GM23338 (cell line): ENCODE results near the gene RDH5. TPM values are rescaled to one million over a fixed set of nuclear protein-coding genes. Genes with fewer than 3 reads are reported as not detected.

ENCODE experiments used
- ATAC-seq: fragments of 200-7000 bp; cut with Tn5 transposase; 3 replicates; pipeline ENCODE4 v1.9.1; 2020
- DNase-seq: peaks from one replicate; pipeline ENCODE4 v3.0.0-alpha.2; 2015; ENCODE audit warnings: low spot score
- H2AFZ ChIP-seq: fragments of 200-600 bp; sonication (generic); 2 replicates; pipeline ENCODE4 v1.8.0; 2016; ENCODE audit warnings: antibody characterized with exemption, mild to moderate bottlenecking, moderate library complexity
- H3F3A ChIP-seq: fragments of 200-600 bp; sonication (generic); replicated peaks from 2 replicates; pipeline ENCODE4 v1.8.0; 2017; ENCODE audit warnings: antibody characterized with exemption, mixed run types, low read depth
- H3K27ac ChIP-seq: fragments of 200-600 bp; sonication (generic); 2 replicates; pipeline ENCODE4 v1.6.1; 2016; ENCODE audit warnings: low read depth
- H3K27me3 ChIP-seq: fragments of 200-600 bp; sonication (generic); 2 replicates; pipeline ENCODE4 v1.8.0; 2016; ENCODE audit warnings: mild to moderate bottlenecking, mixed run types, moderate library complexity; ENCODE audit not compliant: insufficient read depth
- H3K36me3 ChIP-seq: fragments of 200-600 bp; sonication (generic); 2 replicates; pipeline ENCODE4 v1.8.0; 2016; ENCODE audit warnings: mild to moderate bottlenecking; ENCODE audit not compliant: insufficient read depth
- H3K4me1 ChIP-seq: fragments of 200-600 bp; sonication (generic); 2 replicates; pipeline ENCODE4 v1.8.0; 2016; ENCODE audit warnings: mild to moderate bottlenecking, moderate library complexity; ENCODE audit not compliant: insufficient read depth
- H3K4me2 ChIP-seq: fragments of 200-600 bp; sonication (generic); 2 replicates; pipeline ENCODE4 v1.7.1; 2017; ENCODE audit warnings: mixed run types
- H3K4me3 ChIP-seq: fragments of 200-600 bp; sonication (generic); 2 replicates; pipeline ENCODE4 v1.6.1; 2016; ENCODE audit warnings: mixed run types
- H3K79me2 ChIP-seq: fragments of 200-600 bp; sonication (generic); replicated peaks from 2 replicates; pipeline ENCODE4 v1.8.0; 2017; ENCODE audit warnings: mild to moderate bottlenecking; ENCODE audit not compliant: insufficient read depth
- H3K9me2 ChIP-seq: fragments of 200-600 bp; sonication (generic); 2 replicates; pipeline ENCODE4 v1.8.0; 2017; ENCODE audit not compliant: insufficient read depth
- H4K20me1 ChIP-seq: fragments of 200-600 bp; sonication (generic); replicated peaks from 2 replicates; pipeline ENCODE4 v1.8.0; 2017; ENCODE audit warnings: mild to moderate bottlenecking; ENCODE audit not compliant: insufficient read depth
- H3K27ac Mint-ChIP-seq: 2 replicates; pipeline ENCODE4 v1.8.0; 2020; ENCODE audit warnings: inconsistent platforms, mild to moderate bottlenecking, moderate library complexity, mixed read lengths
- H3K27me3 Mint-ChIP-seq: 3 replicates; pipeline ENCODE4 v1.8.0; 2022; ENCODE audit warnings: low read depth, mild to moderate bottlenecking, moderate library complexity, mixed read lengths, inconsistent platforms; ENCODE audit not compliant: insufficient read depth, poor library complexity
- H3K36me3 Mint-ChIP-seq: 3 replicates; pipeline ENCODE4 v1.8.0; 2021; ENCODE audit warnings: low read depth, mild to moderate bottlenecking, inconsistent platforms, moderate library complexity, mixed read lengths
- H3K4me1 Mint-ChIP-seq: 3 replicates; pipeline ENCODE4 v1.8.0; 2020; ENCODE audit warnings: mild to moderate bottlenecking, inconsistent platforms, mixed read lengths
- H3K4me3 Mint-ChIP-seq: 3 replicates; pipeline ENCODE4 v1.8.0; 2021; ENCODE audit warnings: moderate library complexity, mild to moderate bottlenecking, inconsistent platforms, mixed read lengths
- H3K9me3 Mint-ChIP-seq: 3 replicates; pipeline ENCODE4 v1.8.0; 2020; ENCODE audit warnings: moderate library complexity, mild to moderate bottlenecking, inconsistent platforms, mixed read lengths
- JUNB ChIP-seq: IDR thresholded peaks from one replicate; pipeline ENCODE4 v1.6.1; 2016; ENCODE audit warnings: antibody characterized with exemption; ENCODE audit not compliant: unreplicated experiment
- NANOG ChIP-seq: IDR thresholded peaks from 2 replicates; pipeline ENCODE4 v1.6.1; 2016; ENCODE audit warnings: antibody characterized with exemption, borderline replicate concordance
- POLR2AphosphoS5 ChIP-seq: IDR thresholded peaks from 2 replicates; pipeline ENCODE4 v1.6.1; 2016; ENCODE audit warnings: antibody characterized with exemption, low read depth
- STAT1 ChIP-seq: IDR thresholded peaks from one replicate; pipeline ENCODE4 v1.6.1; 2016; ENCODE audit warnings: antibody characterized with exemption; ENCODE audit not compliant: unreplicated experiment
- ZNF114 ChIP-seq: fragments of 250-450 bp; sonication (Bioruptor Pico); IDR thresholded peaks from 2 replicates; pipeline ENCODE4 v1.5.0; 2020; ENCODE audit warnings: mild to moderate bottlenecking, moderate library complexity
- ZNF331 ChIP-seq: fragments of 250-450 bp; sonication (Bioruptor Pico); IDR thresholded peaks from 2 replicates; pipeline ENCODE4 v1.5.0; 2020; ENCODE audit warnings: low read depth, mild to moderate bottlenecking, moderate library complexity
- polyA plus RNA-seq: library from polyadenylated mRNA; unstranded; fragments of >200 nt; fragmentation: Nextera tagmentation; extraction: Ambion mirVana; gene quantifications from 2 replicates; pipeline ENCODE4 v1.2.1, GENCODE V29; 2016
- total RNA-seq: library from RNA; depleted of rRNA; stranded (reverse); fragments of >200 nt; shearing (Covaris generic); gene quantifications from 2 replicates; pipeline ENCODE4 v1.2.3, GENCODE V29; 2014
- TF ChIP-seq, protein P1 (sequence below), 2 experiments: fragments of 200-600 bp in 1 of 2; sonication (generic) in 1 of 2; conservative IDR thresholded peaks; 2 replicates each; pipeline versions ENCODE4 v1.5.1 to v1.6.1; 2016 to 2017; ENCODE audit warnings: antibody characterized with exemption in 2 of 2, low read depth in 2 of 2, mild to moderate bottlenecking in 2 of 2, moderate library complexity in 1 of 2
- TF ChIP-seq, protein P2 (sequence below): IDR thresholded peaks from one replicate; pipeline ENCODE4 v1.6.1; 2018; ENCODE audit warnings: antibody characterized with exemption; ENCODE audit not compliant: unreplicated experiment
- TF ChIP-seq, protein P3 (sequence below): fragments of 250-450 bp; sonication (Bioruptor Pico); IDR thresholded peaks from 2 replicates; pipeline ENCODE4 v1.5.0; 2020; ENCODE audit warnings: mild to moderate bottlenecking, moderate library complexity

RDH5 gene
- total and polyA plus RNA-seq, 2 experiments from 2014 or later: 3.9 to 7.5 TPM

DNA sequence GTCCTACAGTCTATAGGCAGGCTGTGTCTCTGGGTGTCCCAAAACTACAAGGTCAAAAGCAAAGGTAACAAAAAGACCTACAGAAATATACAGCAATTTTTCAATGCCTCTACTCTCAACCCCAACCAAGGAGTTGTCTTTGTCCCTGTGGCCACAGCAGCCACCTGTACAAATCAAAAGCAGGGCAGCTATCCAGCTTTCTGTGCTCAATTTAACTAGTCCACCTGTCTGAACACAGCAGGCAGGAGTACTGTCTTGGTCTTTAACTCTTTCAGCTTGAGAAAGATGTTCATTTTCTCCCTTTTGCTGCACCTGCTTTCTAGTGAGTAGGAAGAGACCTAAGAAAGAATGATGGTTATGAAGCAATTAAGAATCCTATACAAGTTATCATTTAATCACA is 42.5 kb downstream of the RDH5 start (continued):
- TF ChIP-seq, protein P1, sequence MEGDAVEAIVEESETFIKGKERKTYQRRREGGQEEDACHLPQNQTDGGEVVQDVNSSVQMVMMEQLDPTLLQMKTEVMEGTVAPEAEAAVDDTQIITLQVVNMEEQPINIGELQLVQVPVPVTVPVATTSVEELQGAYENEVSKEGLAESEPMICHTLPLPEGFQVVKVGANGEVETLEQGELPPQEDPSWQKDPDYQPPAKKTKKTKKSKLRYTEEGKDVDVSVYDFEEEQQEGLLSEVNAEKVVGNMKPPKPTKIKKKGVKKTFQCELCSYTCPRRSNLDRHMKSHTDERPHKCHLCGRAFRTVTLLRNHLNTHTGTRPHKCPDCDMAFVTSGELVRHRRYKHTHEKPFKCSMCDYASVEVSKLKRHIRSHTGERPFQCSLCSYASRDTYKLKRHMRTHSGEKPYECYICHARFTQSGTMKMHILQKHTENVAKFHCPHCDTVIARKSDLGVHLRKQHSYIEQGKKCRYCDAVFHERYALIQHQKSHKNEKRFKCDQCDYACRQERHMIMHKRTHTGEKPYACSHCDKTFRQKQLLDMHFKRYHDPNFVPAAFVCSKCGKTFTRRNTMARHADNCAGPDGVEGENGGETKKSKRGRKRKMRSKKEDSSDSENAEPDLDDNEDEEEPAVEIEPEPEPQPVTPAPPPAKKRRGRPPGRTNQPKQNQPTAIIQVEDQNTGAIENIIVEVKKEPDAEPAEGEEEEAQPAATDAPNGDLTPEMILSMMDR (conservative IDR thresholded peaks at IDR 0.05; ENCODE audit: low read depth in 2 of 2): no peak
- no peak for TF ChIP-seq NANOG
- no peak for TF ChIP-seq POLR2AphosphoS5
- TF ChIP-seq, protein P2, sequence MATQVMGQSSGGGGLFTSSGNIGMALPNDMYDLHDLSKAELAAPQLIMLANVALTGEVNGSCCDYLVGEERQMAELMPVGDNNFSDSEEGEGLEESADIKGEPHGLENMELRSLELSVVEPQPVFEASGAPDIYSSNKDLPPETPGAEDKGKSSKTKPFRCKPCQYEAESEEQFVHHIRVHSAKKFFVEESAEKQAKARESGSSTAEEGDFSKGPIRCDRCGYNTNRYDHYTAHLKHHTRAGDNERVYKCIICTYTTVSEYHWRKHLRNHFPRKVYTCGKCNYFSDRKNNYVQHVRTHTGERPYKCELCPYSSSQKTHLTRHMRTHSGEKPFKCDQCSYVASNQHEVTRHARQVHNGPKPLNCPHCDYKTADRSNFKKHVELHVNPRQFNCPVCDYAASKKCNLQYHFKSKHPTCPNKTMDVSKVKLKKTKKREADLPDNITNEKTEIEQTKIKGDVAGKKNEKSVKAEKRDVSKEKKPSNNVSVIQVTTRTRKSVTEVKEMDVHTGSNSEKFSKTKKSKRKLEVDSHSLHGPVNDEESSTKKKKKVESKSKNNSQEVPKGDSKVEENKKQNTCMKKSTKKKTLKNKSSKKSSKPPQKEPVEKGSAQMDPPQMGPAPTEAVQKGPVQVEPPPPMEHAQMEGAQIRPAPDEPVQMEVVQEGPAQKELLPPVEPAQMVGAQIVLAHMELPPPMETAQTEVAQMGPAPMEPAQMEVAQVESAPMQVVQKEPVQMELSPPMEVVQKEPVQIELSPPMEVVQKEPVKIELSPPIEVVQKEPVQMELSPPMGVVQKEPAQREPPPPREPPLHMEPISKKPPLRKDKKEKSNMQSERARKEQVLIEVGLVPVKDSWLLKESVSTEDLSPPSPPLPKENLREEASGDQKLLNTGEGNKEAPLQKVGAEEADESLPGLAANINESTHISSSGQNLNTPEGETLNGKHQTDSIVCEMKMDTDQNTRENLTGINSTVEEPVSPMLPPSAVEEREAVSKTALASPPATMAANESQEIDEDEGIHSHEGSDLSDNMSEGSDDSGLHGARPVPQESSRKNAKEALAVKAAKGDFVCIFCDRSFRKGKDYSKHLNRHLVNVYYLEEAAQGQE: no peak
- no peak for TF ChIP-seq JUNB

DNA sequence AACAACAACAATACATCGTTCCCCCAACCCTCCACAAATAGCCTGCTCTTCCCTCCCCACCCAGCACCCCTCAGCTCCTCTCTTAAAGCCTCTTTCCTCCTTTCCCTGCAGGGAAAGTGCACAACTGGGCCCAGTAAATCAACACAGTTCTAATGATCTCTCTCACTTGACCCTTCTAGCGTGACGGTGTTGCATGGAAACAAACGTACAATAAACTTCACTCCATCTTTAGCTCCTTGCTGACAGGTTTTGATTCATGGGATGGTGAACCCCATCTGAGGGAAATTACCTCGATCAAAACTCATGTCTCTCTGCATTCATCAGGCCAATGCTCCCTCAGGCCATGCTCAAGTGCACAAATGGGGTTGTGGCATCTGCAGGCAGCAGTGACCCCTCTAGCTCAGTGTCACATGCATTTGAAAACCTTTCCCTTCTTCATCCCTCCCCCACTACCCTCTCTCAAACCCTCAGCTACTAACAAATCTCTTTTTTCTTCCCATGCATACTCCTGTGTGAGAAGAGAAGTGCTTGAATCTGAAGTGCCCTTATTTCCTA is 45.6 kb downstream of the RDH5 start:
- Histone ChIP-seq H3K27me3 (no peaks in the 10 kb centered on the region), H4K20me1 (peaks cover 34% of the 10 kb centered on the region), H3K9me2 (no peaks in the 10 kb centered on the region), H3K4me1 (peaks cover 4% of the 10 kb centered on the region; the same call in 1 of the 2 replicates), H3K79me2 (peaks cover 15% of the 10 kb centered on the region), H3K4me3 (no peak overlapping the region), H3F3A (0 out of 2 replicates have a peak, but pooled peaks cover 6% of the 10 kb centered on the region), H3K27ac (no peak overlapping the region), H3K36me3 (peaks cover 5% of the 10 kb centered on the region), H3K4me2 (0 out of 2 replicates have a peak overlapping the region, but pooled peaks have one; percentile 22), H2AFZ (no peak overlapping the region)
- Mint-ChIP-seq H3K27me3 (peaks cover 7% of the 10 kb centered on the region), H3K4me1 (peaks cover 13% of the 10 kb centered on the region; the same call in 2 of the 3 replicates), H3K36me3 (peaks cover 28% of the 10 kb centered on the region), H3K4me3 (no peak overlapping the region), H3K27ac (peak overlapping the region; percentile 14), H3K9me3 (no peaks in the 10 kb centered on the region)
- DNase-seq: no peak
- peak; percentile 36 for ATAC-seq
- TF ChIP-seq, protein P3, sequence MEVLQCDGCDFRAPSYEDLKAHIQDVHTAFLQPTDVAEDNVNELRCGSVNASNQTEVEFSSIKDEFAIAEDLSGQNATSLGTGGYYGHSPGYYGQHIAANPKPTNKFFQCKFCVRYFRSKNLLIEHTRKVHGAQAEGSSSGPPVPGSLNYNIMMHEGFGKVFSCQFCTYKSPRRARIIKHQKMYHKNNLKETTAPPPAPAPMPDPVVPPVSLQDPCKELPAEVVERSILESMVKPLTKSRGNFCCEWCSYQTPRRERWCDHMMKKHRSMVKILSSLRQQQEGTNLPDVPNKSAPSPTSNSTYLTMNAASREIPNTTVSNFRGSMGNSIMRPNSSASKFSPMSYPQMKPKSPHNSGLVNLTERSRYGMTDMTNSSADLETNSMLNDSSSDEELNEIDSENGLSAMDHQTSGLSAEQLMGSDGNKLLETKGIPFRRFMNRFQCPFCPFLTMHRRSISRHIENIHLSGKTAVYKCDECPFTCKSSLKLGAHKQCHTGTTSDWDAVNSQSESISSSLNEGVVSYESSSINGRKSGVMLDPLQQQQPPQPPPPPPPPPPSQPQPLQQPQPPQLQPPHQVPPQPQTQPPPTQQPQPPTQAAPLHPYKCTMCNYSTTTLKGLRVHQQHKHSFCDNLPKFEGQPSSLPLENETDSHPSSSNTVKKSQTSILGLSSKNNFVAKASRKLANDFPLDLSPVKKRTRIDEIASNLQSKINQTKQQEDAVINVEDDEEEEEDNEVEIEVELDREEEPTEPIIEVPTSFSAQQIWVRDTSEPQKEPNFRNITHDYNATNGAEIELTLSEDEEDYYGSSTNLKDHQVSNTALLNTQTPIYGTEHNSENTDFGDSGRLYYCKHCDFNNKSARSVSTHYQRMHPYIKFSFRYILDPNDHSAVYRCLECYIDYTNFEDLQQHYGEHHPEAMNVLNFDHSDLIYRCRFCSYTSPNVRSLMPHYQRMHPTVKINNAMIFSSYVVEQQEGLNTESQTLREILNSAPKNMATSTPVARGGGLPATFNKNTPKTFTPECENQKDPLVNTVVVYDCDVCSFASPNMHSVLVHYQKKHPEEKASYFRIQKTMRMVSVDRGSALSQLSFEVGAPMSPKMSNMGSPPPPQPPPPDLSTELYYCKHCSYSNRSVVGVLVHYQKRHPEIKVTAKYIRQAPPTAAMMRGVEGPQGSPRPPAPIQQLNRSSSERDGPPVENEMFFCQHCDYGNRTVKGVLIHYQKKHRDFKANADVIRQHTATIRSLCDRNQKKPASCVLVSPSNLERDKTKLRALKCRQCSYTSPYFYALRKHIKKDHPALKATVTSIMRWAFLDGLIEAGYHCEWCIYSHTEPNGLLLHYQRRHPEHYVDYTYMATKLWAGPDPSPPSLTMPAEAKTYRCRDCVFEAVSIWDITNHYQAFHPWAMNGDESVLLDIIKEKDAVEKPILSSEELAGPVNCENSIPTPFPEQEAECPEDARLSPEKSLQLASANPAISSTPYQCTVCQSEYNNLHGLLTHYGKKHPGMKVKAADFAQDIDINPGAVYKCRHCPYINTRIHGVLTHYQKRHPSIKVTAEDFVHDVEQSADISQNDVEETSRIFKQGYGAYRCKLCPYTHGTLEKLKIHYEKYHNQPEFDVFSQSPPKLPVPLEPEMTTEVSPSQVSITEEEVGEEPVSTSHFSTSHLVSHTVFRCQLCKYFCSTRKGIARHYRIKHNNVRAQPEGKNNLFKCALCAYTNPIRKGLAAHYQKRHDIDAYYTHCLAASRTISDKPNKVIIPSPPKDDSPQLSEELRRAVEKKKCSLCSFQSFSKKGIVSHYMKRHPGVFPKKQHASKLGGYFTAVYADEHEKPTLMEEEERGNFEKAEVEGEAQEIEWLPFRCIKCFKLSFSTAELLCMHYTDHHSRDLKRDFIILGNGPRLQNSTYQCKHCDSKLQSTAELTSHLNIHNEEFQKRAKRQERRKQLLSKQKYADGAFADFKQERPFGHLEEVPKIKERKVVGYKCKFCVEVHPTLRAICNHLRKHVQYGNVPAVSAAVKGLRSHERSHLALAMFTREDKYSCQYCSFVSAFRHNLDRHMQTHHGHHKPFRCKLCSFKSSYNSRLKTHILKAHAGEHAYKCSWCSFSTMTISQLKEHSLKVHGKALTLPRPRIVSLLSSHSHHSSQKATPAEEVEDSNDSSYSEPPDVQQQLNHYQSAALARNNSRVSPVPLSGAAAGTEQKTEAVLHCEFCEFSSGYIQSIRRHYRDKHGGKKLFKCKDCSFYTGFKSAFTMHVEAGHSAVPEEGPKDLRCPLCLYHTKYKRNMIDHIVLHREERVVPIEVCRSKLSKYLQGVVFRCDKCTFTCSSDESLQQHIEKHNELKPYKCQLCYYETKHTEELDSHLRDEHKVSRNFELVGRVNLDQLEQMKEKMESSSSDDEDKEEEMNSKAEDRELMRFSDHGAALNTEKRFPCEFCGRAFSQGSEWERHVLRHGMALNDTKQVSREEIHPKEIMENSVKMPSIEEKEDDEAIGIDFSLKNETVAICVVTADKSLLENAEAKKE: no peak
- TF ChIP-seq ZNF331 (CRISPR knock-in tag) (no peak), STAT1 (no peak), ZNF114 (CRISPR knock-in tag) (no peak), JUNB (no peak), POLR2AphosphoS5 (no peak), NANOG (no peak)
- TF ChIP-seq, protein P1 (conservative IDR thresholded peaks at IDR 0.05; ENCODE audit: low read depth in 2 of 2): no peak
